Activated CD4-positive, alpha-beta T cell treated with anti-CD3 and anti-CD28 coated beads, Interleukin-2, amount 50 U/mL, for 48 hours (primary cell): ENCODE measurements around the gene MYOCD.

ENCODE experiments used
- DNase-seq, 2 experiments: peaks; one replicate each; pipeline ENCODE4 v3.0.0-alpha.2; 2020

MYOCD gene

GRCh38 chr17:12644623-12645022 lies 21.1 kb upstream of the MYOCD start:
- no peak for DNase-seq

GRCh38 chr17:12646761-12647422 lies 18.8 kb upstream of the MYOCD start:
- no peak for DNase-seq

- no peak for DNase-seq
Observed at GRCh38 chr17:12648498-12648897, 17.2 kb upstream of the MYOCD start.

GRCh38 chr17:12655936-12656335 lies 9.8 kb upstream of the MYOCD start:
- no peak for DNase-seq

- no peak for DNase-seq
Observed at GRCh38 chr17:12656354-12656753, 9.3 kb upstream of the MYOCD start.

GRCh38 chr17:12659500-12659899 lies 6.2 kb upstream of the MYOCD start:
- DNase-seq = no peak

- DNase-seq = no peak
Observed at GRCh38 chr17:12664252-12664651, 1.4 kb upstream of the MYOCD start.

GRCh38 chr17:12664894-12665262 lies 812 bp upstream of the MYOCD start:
- no peak for DNase-seq

GRCh38 chr17:12666718-12667117 lies 1.0 kb downstream of the MYOCD start:
- DNase-seq = no peak

- DNase-seq = no peak
Observed at GRCh38 chr17:12667299-12667958, 1.7 kb downstream of the MYOCD start.

- DNase-seq = no peak
Observed at GRCh38 chr17:12671906-12672305, 6.2 kb downstream of the MYOCD start.

GRCh38 chr17:12672947-12673346 lies 7.3 kb downstream of the MYOCD start:
- DNase-seq = no peak

- DNase-seq = no peak
Observed at GRCh38 chr17:12673788-12674187, 8.1 kb downstream of the MYOCD start.

- DNase-seq = no peak
Observed at GRCh38 chr17:12680407-12680897, 14.8 kb downstream of the MYOCD start.

- DNase-seq = no peak
Observed at GRCh38 chr17:12680993-12681392, 15.3 kb downstream of the MYOCD start.

- no peak for DNase-seq
Observed at GRCh38 chr17:12683299-12683698, 17.6 kb downstream of the MYOCD start.

GRCh38 chr17:12686486-12686885 lies 20.8 kb downstream of the MYOCD start:
- DNase-seq = no peak

GRCh38 chr17:12688382-12688781 lies 22.7 kb downstream of the MYOCD start:
- no peak for DNase-seq

- DNase-seq = no peak
Observed at GRCh38 chr17:12691173-12691572, 25.5 kb downstream of the MYOCD start.

GRCh38 chr17:12693640-12694039 lies 27.9 kb downstream of the MYOCD start:
- no peak for DNase-seq

- DNase-seq = no peak
Observed at GRCh38 chr17:12706070-12706469, 40.4 kb downstream of the MYOCD start.

- DNase-seq = no peak
Observed at GRCh38 chr17:12709063-12709462, 43.4 kb downstream of the MYOCD start.

- no peak for DNase-seq
Observed at GRCh38 chr17:12712415-12712814, 46.7 kb downstream of the MYOCD start.

- no peak for DNase-seq
Observed at GRCh38 chr17:12712941-12713340, 47.3 kb downstream of the MYOCD start.

GRCh38 chr17:12719948-12720347 lies 54.3 kb downstream of the MYOCD start:
- DNase-seq = no peak
